Measurements from ENCODE around the gene RNASE1. TPM values are rescaled to one million over a fixed set of nuclear protein-coding genes. Genes with fewer than 3 reads are reported as not detected.

RNASE1 gene
- total RNA-seq, 1 donor, result 1.1 TPM

DNA sequence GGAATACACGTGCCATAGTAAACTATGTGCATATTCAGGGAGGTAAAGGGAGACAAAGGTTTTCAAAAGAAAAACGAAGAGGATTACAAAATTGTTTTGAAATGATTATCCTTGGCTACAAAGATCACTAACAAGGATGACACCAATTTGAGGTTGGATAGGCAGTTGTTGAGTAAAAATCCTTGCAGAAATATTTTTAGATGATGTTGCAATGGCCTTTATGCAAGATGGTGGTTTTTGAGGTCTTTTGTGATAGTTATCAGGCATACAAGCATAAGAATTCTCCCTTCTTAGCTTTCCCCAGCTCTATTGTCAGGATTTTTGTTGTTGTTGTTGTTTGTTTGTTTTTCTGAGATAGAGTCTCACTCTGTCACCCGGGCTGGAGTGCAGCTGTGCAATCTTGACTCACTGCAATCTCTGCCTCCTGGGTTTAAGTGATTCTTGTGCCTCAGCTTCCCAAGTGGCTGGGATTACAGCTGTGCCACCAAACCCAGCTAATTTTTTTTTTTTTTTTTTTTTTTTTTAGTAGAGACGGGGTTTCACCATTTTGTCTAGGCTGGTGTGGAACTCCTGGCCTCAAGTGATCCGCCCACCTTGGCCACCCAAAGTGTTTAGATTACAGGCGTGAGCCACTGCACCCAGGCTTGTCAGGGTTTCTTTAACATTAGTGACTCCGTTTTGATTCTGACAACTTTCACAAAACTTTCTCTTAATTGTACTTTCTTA lies 7.8 kb downstream of the RNASE1 start:
- Histone ChIP-seq H2AFZ (ENCODE audit: low read length) (no peak overlapping the region), H3K4me2 (ENCODE audit: insufficient read depth, low read length) (no peak overlapping the region), H3K4me3 (ENCODE audit: insufficient read depth, low read length) (no peak overlapping the region), H3K4me1 (ENCODE audit: insufficient read depth, low read length) (no peaks in the 10 kb centered on the region), H4K20me1 (ENCODE audit: insufficient read depth, low read length) (no peaks in the 10 kb centered on the region), H3K79me2 (ENCODE audit: insufficient read depth, low read length) (no peaks in the 10 kb centered on the region), H3K27ac (ENCODE audit: low read depth, low read length) (no peak overlapping the region), H3K36me3 (ENCODE audit: insufficient read depth, low read length) (no peaks in the 10 kb centered on the region), H3K27me3 (ENCODE audit: insufficient read depth, low read length) (peaks cover 2% of the 10 kb centered on the region), H3K9me3 (ENCODE audit: low read depth, low read length) (no peaks in the 10 kb centered on the region)
- no peak for DNase-seq (ENCODE audit: insufficient read length, low spot score, missing footprints)
- TF ChIP-seq, protein P1, sequence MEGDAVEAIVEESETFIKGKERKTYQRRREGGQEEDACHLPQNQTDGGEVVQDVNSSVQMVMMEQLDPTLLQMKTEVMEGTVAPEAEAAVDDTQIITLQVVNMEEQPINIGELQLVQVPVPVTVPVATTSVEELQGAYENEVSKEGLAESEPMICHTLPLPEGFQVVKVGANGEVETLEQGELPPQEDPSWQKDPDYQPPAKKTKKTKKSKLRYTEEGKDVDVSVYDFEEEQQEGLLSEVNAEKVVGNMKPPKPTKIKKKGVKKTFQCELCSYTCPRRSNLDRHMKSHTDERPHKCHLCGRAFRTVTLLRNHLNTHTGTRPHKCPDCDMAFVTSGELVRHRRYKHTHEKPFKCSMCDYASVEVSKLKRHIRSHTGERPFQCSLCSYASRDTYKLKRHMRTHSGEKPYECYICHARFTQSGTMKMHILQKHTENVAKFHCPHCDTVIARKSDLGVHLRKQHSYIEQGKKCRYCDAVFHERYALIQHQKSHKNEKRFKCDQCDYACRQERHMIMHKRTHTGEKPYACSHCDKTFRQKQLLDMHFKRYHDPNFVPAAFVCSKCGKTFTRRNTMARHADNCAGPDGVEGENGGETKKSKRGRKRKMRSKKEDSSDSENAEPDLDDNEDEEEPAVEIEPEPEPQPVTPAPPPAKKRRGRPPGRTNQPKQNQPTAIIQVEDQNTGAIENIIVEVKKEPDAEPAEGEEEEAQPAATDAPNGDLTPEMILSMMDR (IDR thresholded peaks at IDR 0.05; ENCODE audit: extremely low read depth, low read depth, low read length), result no peak

- no peaks in the 10 kb centered on the region for H4K20me1 ChIP-seq (ENCODE audit: insufficient read depth, low read length)
- H3K9me3 ChIP-seq (ENCODE audit: low read depth, low read length), result no peaks in the 10 kb centered on the region
- no peak overlapping the region for H3K27ac ChIP-seq (ENCODE audit: low read depth, low read length)
- peaks cover 2% of the 10 kb centered on the region for H3K27me3 ChIP-seq (ENCODE audit: insufficient read depth, low read length)
- no peak overlapping the region for H3K4me3 ChIP-seq (ENCODE audit: insufficient read depth, low read length)
- TF ChIP-seq, protein P1 (IDR thresholded peaks at IDR 0.05; ENCODE audit: extremely low read depth, low read depth, low read length), result no peak
- H3K4me1 ChIP-seq (ENCODE audit: insufficient read depth, low read length), result no peaks in the 10 kb centered on the region
- H3K79me2 ChIP-seq (ENCODE audit: insufficient read depth, low read length), result no peaks in the 10 kb centered on the region
- no peak overlapping the region for H3K4me2 ChIP-seq (ENCODE audit: insufficient read depth, low read length)
- DNase-seq (ENCODE audit: insufficient read length, low spot score, missing footprints), result no peak
- no peaks in the 10 kb centered on the region for H3K36me3 ChIP-seq (ENCODE audit: insufficient read depth, low read length)
- H2AFZ ChIP-seq (ENCODE audit: low read length), result no peak overlapping the region
Observed at GRCh38 chr14:20792556-20792955, 10.1 kb downstream of the RNASE1 start.

GRCh38 chr14:20791597-20791996 lies 11.0 kb downstream of the RNASE1 start:
- Histone ChIP-seq H3K27me3 (ENCODE audit: insufficient read depth, low read length) (peaks cover 2% of the 10 kb centered on the region), H3K4me1 (ENCODE audit: insufficient read depth, low read length) (no peaks in the 10 kb centered on the region), H3K9me3 (ENCODE audit: low read depth, low read length) (no peaks in the 10 kb centered on the region), H3K79me2 (ENCODE audit: insufficient read depth, low read length) (no peaks in the 10 kb centered on the region), H3K4me2 (ENCODE audit: insufficient read depth, low read length) (no peak overlapping the region), H2AFZ (ENCODE audit: low read length) (no peak overlapping the region), H3K27ac (ENCODE audit: low read depth, low read length) (no peak overlapping the region), H3K4me3 (ENCODE audit: insufficient read depth, low read length) (no peak overlapping the region), H4K20me1 (ENCODE audit: insufficient read depth, low read length) (no peaks in the 10 kb centered on the region), H3K36me3 (ENCODE audit: insufficient read depth, low read length) (no peaks in the 10 kb centered on the region)
- TF ChIP-seq, protein P1 (IDR thresholded peaks at IDR 0.05; ENCODE audit: extremely low read depth, low read depth, low read length), result no peak
- no peak for DNase-seq (ENCODE audit: insufficient read length, low spot score, missing footprints)

DNA sequence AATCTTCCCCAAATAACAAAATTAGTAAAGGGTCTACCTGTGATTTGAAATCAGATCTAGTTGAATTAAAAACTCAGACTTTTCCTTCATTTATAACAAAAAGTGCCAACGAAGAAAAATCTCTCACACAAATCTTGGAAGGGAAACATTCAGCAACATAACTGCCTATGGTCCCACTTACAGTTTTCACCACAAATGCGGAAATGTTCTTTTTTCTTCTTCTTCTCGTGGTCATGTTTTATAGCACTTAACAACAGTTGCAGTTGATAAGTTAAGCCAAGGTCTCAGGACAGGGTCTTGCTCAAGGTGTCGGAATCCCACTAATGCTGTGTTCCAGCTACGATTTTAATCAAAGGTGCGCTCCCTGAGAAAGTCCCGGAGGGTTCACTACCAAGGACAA lies 11.5 kb downstream of the RNASE1 start:
- peaks cover 2% of the 10 kb centered on the region for H3K27me3 ChIP-seq (ENCODE audit: insufficient read depth, low read length)
- no peaks in the 10 kb centered on the region for H3K36me3 ChIP-seq (ENCODE audit: insufficient read depth, low read length)
- DNase-seq (ENCODE audit: insufficient read length, low spot score, missing footprints), result no peak
- no peak overlapping the region for H3K4me3 ChIP-seq (ENCODE audit: insufficient read depth, low read length)
- H3K9me3 ChIP-seq (ENCODE audit: low read depth, low read length), result no peaks in the 10 kb centered on the region
- no peak overlapping the region for H2AFZ ChIP-seq (ENCODE audit: low read length)
- no peaks in the 10 kb centered on the region for H4K20me1 ChIP-seq (ENCODE audit: insufficient read depth, low read length)
- no peak overlapping the region for H3K4me2 ChIP-seq (ENCODE audit: insufficient read depth, low read length)
- H3K4me1 ChIP-seq (ENCODE audit: insufficient read depth, low read length), result no peaks in the 10 kb centered on the region
- TF ChIP-seq, protein P1 (IDR thresholded peaks at IDR 0.05; ENCODE audit: extremely low read depth, low read depth, low read length), result no peak
- H3K79me2 ChIP-seq (ENCODE audit: insufficient read depth, low read length), result no peaks in the 10 kb centered on the region
- H3K27ac ChIP-seq (ENCODE audit: low read depth, low read length), result no peak overlapping the region
